T-helper 17 cell (primary cell): ENCODE measurements around the gene SYT6. TPM values are rescaled to one million over a fixed set of nuclear protein-coding genes. Genes with fewer than 3 reads are reported as not detected.
A peak's percentile ranks its signal among the peaks of the same experiment; 100 is the strongest.

ENCODE experiments used
- ATAC-seq: fragments of 150-1000 bp; cut with Tn5 transposase; 2 replicates; pipeline ENCODE4 v1.10.0; 2021; ENCODE audit warnings: mild to moderate bottlenecking, moderate library complexity
- DNase-seq, 3 donors: peaks; one replicate each; pipeline versions ENCODE4 v3.0.0 to v3.0.0-alpha.2; 2020 to 2021
- H3K9me3 ChIP-seq: one replicate; pipeline ENCODE4 v1.7.0; 2013; ENCODE audit warnings: low read length, mild to moderate bottlenecking; ENCODE audit not compliant: control insufficient read depth, poor library complexity, severe bottlenecking
- H3K27ac Mint-ChIP-seq: one replicate; pipeline ENCODE4 v1.8.0; 2022; ENCODE audit warnings: mild to moderate bottlenecking, moderate library complexity, mixed read lengths
- H3K27me3 Mint-ChIP-seq: one replicate; pipeline ENCODE4 v1.8.0; 2022; ENCODE audit warnings: mixed read lengths
- H3K36me3 Mint-ChIP-seq: one replicate; pipeline ENCODE4 v1.8.0; 2022; ENCODE audit warnings: low read depth, mixed read lengths
- H3K4me1 Mint-ChIP-seq: one replicate; pipeline ENCODE4 v1.8.0; 2022; ENCODE audit warnings: mild to moderate bottlenecking, mixed read lengths
- H3K4me3 Mint-ChIP-seq: one replicate; pipeline ENCODE4 v1.8.0; 2022; ENCODE audit warnings: mild to moderate bottlenecking, moderate library complexity, mixed read lengths
- total RNA-seq, 4 donors: library from RNA in 2 of 4; stranded (reverse) in 2 of 4; gene quantifications; one replicate each; pipeline ENCODE4 v1.2.3 and lab custom pipeline; 2022 to 2026

Gene SYT6
- total RNA-seq, 2 donors from 2014 or later, result 0.10 TPM; not detected in 1

GRCh38 chr1:114090738-114091505 lies 62.7 kb downstream of the SYT6 start:
- Mint-ChIP-seq H3K27me3 (peaks cover 54% of the 10 kb centered on the region), H3K36me3 (no peaks in the 10 kb centered on the region), H3K27ac (no peak overlapping the region), H3K4me1 (peaks cover 4% of the 10 kb centered on the region), H3K4me3 (no peak overlapping the region)
- H3K9me3 ChIP-seq, result no peaks in the 10 kb centered on the region
- ATAC-seq (no peak), DNase-seq (no peak)

GRCh38 chr1:114089502-114090138 lies 64.0 kb downstream of the SYT6 start:
- DNase-seq, result no peak
- Mint-ChIP-seq H3K27ac (no peak overlapping the region), H3K4me3 (no peak overlapping the region), H3K27me3 (peaks cover 46% of the 10 kb centered on the region), H3K4me1 (peaks cover 4% of the 10 kb centered on the region), H3K36me3 (no peaks in the 10 kb centered on the region)
- no peak for ATAC-seq
- no peaks in the 10 kb centered on the region for H3K9me3 ChIP-seq

DNA sequence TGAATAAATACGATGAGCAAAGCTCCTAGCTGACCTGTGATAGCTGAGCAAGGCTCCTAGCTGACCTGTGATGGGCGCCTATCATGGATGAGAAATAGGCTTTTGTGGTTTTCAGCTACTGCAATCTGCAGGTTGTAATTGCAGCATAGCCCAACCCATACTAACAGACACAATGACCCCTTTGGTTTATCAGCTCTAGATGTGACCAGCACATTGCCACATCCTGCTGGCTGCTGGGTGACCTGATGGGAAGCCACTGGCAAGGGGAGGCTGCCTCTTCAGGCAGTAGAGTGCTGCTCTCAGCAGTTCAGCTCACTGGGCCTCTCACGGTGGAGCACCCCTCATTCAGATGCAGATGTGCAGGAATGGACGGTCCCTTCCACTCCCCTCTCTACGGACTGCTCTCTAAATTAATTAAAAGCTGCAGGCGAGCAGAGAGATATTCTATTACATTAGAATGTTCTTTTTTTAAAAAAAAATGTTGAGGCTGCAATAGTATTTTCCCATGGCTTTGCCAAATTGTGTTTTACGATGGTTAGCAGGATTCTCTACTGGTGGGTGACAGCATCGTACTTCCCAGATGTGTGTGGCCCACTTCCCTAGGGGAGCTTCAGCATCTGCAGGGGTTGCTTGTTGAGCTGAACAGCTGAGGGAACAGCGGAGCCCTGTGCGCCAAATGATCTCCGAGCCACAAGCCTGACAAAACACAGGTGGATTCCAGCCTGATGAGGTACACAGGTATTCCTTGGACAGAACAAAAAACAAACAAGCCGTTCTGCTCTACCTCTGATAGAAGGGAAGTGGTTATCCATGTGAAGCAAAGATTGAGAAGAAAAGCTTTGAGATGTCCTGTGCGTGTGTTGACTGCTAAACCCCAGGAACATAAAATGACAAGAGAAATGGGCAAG lies 65.0 kb downstream of the SYT6 start:
- no peak for DNase-seq
- no peak for ATAC-seq
- Mint-ChIP-seq H3K4me3 (no peak overlapping the region), H3K36me3 (no peaks in the 10 kb centered on the region), H3K27me3 (peaks cover 42% of the 10 kb centered on the region), H3K4me1 (peaks cover 4% of the 10 kb centered on the region), H3K27ac (no peak overlapping the region)
- H3K9me3 ChIP-seq, result no peaks in the 10 kb centered on the region

- DNase-seq, result no peak
- Mint-ChIP-seq H3K27me3 (peaks cover 41% of the 10 kb centered on the region), H3K36me3 (no peaks in the 10 kb centered on the region), H3K4me3 (no peak overlapping the region), H3K27ac (no peak overlapping the region), H3K4me1 (peaks cover 4% of the 10 kb centered on the region)
- no peaks in the 10 kb centered on the region for H3K9me3 ChIP-seq
- ATAC-seq, result no peak
Measured at GRCh38 chr1:114087495-114087894, 66.2 kb downstream of the SYT6 start.

- Mint-ChIP-seq H3K27me3 (peaks cover 36% of the 10 kb centered on the region), H3K27ac (no peak overlapping the region), H3K4me3 (no peak overlapping the region), H3K4me1 (peaks cover 6% of the 10 kb centered on the region), H3K36me3 (no peaks in the 10 kb centered on the region)
- DNase-seq (no peak), ATAC-seq (no peak)
- no peaks in the 10 kb centered on the region for H3K9me3 ChIP-seq
Measured at GRCh38 chr1:114086601-114087368, 66.9 kb downstream of the SYT6 start.

DNA sequence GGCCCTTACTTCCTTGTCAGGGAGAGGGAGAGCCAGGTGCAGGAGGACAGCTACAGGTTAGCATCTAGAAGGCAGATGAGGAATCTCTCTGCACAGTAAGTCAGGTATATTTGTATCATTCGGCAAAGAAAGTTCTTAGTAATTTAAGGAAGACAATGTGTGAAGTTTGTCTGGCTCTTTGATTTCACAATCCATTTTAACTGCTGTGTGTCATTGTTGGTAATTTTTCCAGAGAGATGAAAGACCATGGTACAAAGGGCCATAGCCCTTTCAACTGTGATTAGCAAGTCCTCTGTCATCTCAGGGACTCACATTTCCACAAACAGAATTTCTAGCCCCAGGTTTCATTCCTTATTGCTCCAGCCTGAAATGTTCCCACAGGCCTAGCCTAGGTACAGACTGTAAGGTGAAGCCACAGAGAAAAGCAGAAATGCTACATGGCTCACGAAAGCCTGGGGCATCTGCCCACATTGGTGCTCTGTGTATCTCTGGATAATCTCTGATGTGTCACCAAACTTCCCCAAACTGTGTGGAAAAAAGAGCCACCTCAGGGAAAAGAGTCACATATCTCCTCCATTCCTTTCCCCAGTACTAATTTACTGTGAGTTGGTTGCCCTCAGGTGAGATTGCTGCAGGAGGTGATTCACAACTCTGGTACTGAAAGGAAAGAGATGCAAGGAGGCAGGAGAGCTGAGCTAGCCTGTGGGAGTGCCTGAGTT lies 70.6 kb downstream of the SYT6 start:
- H3K27me3 Mint-ChIP-seq, result peaks cover 21% of the 10 kb centered on the region
- H3K4me3 Mint-ChIP-seq, result no peak overlapping the region
- H3K9me3 ChIP-seq, result no peaks in the 10 kb centered on the region
- H3K27ac Mint-ChIP-seq, result no peak overlapping the region
- DNase-seq (no peak), ATAC-seq (no peak)
- peaks cover 3% of the 10 kb centered on the region for H3K36me3 Mint-ChIP-seq
- peaks cover 10% of the 10 kb centered on the region for H3K4me1 Mint-ChIP-seq

GRCh38 chr1:114082304-114082630 lies 71.4 kb downstream of the SYT6 start:
- no peaks in the 10 kb centered on the region for H3K9me3 ChIP-seq
- Mint-ChIP-seq H3K4me1 (peaks cover 10% of the 10 kb centered on the region), H3K27ac (no peak overlapping the region), H3K27me3 (peaks cover 21% of the 10 kb centered on the region), H3K4me3 (no peak overlapping the region), H3K36me3 (peaks cover 3% of the 10 kb centered on the region)
- ATAC-seq (no peak), DNase-seq (no peak)

DNA sequence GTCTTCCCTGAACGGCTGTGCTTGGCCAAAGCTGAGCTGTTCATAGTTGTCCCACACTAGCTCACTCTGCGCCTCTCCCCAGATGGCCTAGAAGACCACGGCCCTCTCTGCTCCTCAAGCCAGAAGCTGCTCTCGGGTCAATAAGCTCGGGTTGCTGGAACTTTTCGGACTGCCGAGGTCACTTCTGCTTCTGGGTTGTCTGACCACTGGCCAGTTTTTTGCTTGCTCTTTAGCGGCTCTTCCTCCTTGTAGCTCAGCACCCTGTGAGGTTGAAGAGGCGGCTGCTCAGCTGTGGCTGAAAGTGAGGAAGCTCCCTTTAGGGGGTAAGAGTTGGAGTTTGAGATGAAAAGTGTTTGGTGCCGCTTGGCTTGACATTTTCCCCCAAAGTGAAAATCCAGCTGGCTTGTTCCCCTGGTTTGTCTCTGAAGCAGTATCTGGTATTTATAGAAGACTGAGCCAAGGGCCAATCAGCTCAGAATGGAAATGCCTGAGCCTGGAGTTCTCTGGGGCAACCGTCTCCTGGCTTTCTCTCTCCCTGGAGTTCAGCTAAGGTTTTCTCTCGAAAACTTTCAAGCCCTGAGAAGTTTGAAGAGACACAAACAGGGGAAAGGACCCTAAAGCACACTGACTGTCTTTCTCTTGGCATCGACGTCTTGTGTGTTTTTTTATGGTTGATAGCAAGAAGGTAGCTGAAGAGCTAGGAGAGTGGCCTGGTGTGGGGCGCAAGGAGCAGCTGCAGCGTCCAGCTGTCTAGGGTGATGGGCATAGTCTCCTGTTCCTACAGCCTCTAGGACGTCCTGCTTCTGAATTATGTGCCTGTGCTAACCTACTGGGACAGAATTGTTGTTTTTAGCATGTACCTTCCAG lies 72.0 kb downstream of the SYT6 start:
- DNase-seq (no peak), ATAC-seq (no peak)
- Mint-ChIP-seq H3K4me3 (no peak overlapping the region), H3K27ac (no peak overlapping the region), H3K36me3 (peaks cover 3% of the 10 kb centered on the region), H3K27me3 (peaks cover 17% of the 10 kb centered on the region), H3K4me1 (peaks cover 10% of the 10 kb centered on the region)
- H3K9me3 ChIP-seq, result no peaks in the 10 kb centered on the region

DNA sequence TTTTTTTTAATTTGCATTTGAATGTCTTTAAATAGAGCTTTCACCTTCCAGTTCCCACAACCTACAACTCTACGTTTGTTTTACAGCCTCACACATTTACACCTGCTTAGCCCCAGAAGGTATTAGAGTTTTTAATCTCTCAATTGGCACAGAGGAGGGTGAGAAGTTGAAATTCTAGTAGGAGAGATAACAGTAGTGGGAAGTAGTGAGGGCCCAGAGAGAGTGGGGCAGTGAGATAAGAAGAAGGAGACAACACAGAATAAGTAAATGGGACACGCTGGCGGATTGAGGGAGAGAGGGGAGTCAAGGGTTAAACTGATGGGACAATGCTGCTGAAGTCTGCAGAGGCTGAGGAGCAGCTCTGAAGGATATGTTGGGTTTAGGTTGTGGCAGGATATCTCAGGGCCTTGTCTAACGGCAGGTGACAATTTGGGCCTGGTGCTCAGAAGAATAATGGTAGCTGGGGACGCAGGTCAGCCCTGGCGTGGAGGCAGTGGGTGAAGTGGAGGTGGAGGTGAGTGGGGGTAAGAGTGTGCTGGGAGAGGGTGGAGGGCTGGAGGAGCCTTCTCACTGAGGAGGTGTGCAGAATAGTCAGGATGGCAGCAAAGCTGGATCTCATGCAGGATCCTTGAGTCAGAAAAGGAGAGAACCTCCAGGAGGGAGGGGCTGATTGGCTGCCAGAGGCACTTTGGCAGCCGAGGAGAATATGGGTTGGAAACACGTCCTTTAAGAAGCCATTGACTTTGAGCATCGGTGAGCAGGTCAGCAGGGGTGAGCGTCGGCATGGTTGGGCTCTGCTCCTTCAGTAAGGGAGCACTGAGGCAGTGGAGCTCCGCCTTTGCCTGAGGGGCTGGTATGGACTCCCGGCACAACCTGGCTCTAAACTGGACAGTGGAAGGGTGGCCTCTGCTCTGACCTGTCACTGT lies 72.9 kb downstream of the SYT6 start:
- Mint-ChIP-seq H3K36me3 (peaks cover 3% of the 10 kb centered on the region), H3K4me1 (peaks cover 10% of the 10 kb centered on the region)
- no peak for ATAC-seq

DNA sequence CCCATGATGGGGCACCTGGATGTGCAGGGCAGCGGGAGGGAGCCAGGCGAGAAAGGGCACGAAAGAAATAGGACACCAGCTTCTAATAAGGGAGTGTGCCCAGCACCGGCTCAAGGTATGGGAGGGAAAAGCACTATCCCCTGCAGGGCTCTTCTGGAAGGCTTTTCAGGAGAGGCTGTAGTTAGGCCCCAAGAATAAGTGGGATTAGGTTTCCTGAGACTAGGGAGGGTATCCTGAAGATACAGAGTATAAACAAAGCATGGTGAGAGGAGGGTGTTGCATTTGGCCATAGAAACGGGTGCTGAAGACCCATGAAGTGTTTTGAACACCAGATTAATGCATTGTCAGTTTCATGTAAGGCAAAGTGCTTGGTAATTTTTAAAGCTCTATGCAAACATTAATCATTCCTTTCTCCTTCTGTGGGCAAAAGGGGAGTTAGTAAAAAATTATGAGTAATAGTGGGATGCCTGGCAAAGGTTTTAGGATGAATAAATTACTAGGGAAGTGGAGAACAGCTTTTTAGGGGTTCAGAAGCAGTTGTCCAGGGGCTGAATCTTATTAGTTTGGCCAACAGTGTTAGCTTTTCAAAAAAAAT lies 74.0 kb downstream of the SYT6 start:
- no peak for DNase-seq
- no peaks in the 10 kb centered on the region for H3K9me3 ChIP-seq
- H3K4me3 Mint-ChIP-seq, result no peak overlapping the region
- no peak overlapping the region for H3K27ac Mint-ChIP-seq
- ATAC-seq, result no peak
- peaks cover 10% of the 10 kb centered on the region for H3K4me1 Mint-ChIP-seq
- peaks cover 15% of the 10 kb centered on the region for H3K27me3 Mint-ChIP-seq
- H3K36me3 Mint-ChIP-seq, result peaks cover 3% of the 10 kb centered on the region

More for the DNA sequence above, 72.9 kb downstream of the SYT6 start:
- no peaks in the 10 kb centered on the region for H3K9me3 ChIP-seq
- Mint-ChIP-seq H3K27ac (no peak overlapping the region), H3K4me3 (no peak overlapping the region), H3K27me3 (peaks cover 15% of the 10 kb centered on the region)
- DNase-seq, result no peak

DNA sequence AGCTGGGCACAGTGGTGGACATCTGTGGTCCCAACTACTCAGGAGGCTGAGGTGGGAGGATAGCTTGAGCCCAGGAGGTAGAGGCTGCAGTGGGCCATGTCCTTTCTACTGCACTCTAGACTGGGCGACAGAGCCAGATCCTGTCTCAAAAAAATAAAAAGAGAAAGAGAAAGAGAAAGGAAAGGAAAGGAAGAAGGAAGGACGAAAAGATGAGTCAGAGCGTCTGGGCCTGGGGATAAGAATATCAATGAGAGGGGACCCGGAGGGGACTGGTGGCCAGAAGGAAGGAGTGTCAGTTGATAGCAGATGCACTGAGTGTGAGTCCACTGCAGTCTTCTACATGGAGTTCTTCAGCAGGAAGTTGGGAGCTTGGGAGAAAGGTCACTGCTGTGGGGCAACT lies 75.6 kb downstream of the SYT6 start:
- ATAC-seq (no peak), DNase-seq (no peak)
- peaks cover 3% of the 10 kb centered on the region for H3K36me3 Mint-ChIP-seq
- H3K4me1 Mint-ChIP-seq, result peaks cover 10% of the 10 kb centered on the region
- peaks cover 15% of the 10 kb centered on the region for H3K27me3 Mint-ChIP-seq
- no peaks in the 10 kb centered on the region for H3K9me3 ChIP-seq
- no peak overlapping the region for H3K4me3 Mint-ChIP-seq
- peak overlapping the region; percentile 8 for H3K27ac Mint-ChIP-seq
